Endothelial cell of umbilical vein (primary cell): Measurements from ENCODE around the gene LDHB. TPM values are rescaled to one million over a fixed set of nuclear protein-coding genes. Genes with fewer than 3 reads are reported as not detected.

ENCODE experiments used
- BruUV-seq: library from RNA; stranded (reverse); fragments of 400-500 nt; replicated peaks from 2 replicates; lab custom pipeline; 2021; lab: Mats Ljungman, UMichigan
- CTCF ChIA-PET: fragments of 300-600, 350-600 bp; sonication (Branson Sonifier 250); formaldehyde crosslinking; loops from one replicate; lab custom pipeline; 2021; ENCODE audit warnings: antibody characterized with exemption, inconsistent platforms; lab: Charles Lee
- POLR2A ChIA-PET: fragments of 300-600, 350-600 bp; sonication (Branson Sonifier 250); formaldehyde crosslinking; loops from one replicate; lab custom pipeline; 2021; ENCODE audit warnings: antibody characterized with exemption, inconsistent platforms; lab: Charles Lee
- DNase-seq: peaks from one replicate; pipeline ENCODE4 v3.0.0-alpha.2; 2011; ENCODE audit warnings: low read depth, low spot score
- FAIRE-seq: peaks from 2 replicates; lab custom pipeline; 2011; peaks lifted over from hg19 to GRCh38; lab: Jason Lieb, UNC
- H2AFZ ChIP-seq: 2 replicates; pipeline ENCODE4 v1.6.0; 2012; ENCODE audit warnings: low read depth, low read length, control low read depth, inconsistent platforms
- H3K27ac ChIP-seq: 2 replicates; pipeline ENCODE4 v1.5.1; 2011; ENCODE audit warnings: low read depth, mild to moderate bottlenecking, control low read depth, low read length, moderate library complexity; ENCODE audit not compliant: insufficient read depth
- H3K27me3 ChIP-seq, 2 experiments: 2 replicates each; pipeline versions ENCODE4 v1.6.0 to v1.6.1; 2011; ENCODE audit warnings: low read length in 2 of 2, mixed read lengths in 1 of 2; ENCODE audit not compliant: control insufficient read depth in 2 of 2, insufficient read depth in 2 of 2
- H3K36me3 ChIP-seq, 2 experiments: 2 replicates in 1 of 2; 3 replicates in 1 of 2; pipeline ENCODE4 v1.5.1; 2011; ENCODE audit warnings: low read length in 2 of 2, mild to moderate bottlenecking in 1 of 2, moderate library complexity in 1 of 2; ENCODE audit not compliant: control insufficient read depth in 2 of 2, insufficient read depth in 2 of 2; ENCODE audit errors: extremely low read depth in 1 of 2
- H3K4me1 ChIP-seq: 3 replicates; pipeline ENCODE4 v1.5.1; 2011; ENCODE audit warnings: mild to moderate bottlenecking, low read length; ENCODE audit not compliant: control insufficient read depth, insufficient read depth; ENCODE audit errors: extremely low read depth
- H3K4me2 ChIP-seq: 2 replicates; pipeline ENCODE4 v1.6.1; 2011; ENCODE audit warnings: low read length, control low read depth, mixed read lengths; ENCODE audit not compliant: insufficient read depth
- H3K4me3 ChIP-seq, 3 experiments: fragments of 200-600 bp in 1 of 3; sonication (generic), shearing (Covaris generic) in 1 of 3; replicated peaks in 1 of 3; 2 replicates each; pipeline ENCODE4 v1.5.1; 2011 to 2016; ENCODE audit warnings: control low read depth in 3 of 3, low read length in 3 of 3, mild to moderate bottlenecking in 2 of 3, inconsistent platforms in 1 of 3, low read depth in 1 of 3, moderate library complexity in 1 of 3; ENCODE audit not compliant: insufficient read depth in 1 of 3
- H3K79me2 ChIP-seq: 2 replicates; pipeline ENCODE4 v1.6.0; 2012; ENCODE audit warnings: low read length, inconsistent platforms; ENCODE audit not compliant: control insufficient read depth, insufficient read depth
- H3K9ac ChIP-seq: replicated peaks from 2 replicates; pipeline ENCODE3; 2011; ENCODE audit warnings: low read length, control low read depth; ENCODE audit not compliant: insufficient read depth; ENCODE audit errors: extremely low read depth
- H3K9me1 ChIP-seq: replicated peaks from 3 replicates; pipeline ENCODE4 v1.6.0; 2011; ENCODE audit warnings: mild to moderate bottlenecking, low read length; ENCODE audit not compliant: control insufficient read depth, insufficient read depth; ENCODE audit errors: extremely low read depth
- H3K9me3 ChIP-seq: replicated peaks from 2 replicates; pipeline ENCODE4 v1.5.1; 2012; ENCODE audit warnings: low read length, inconsistent platforms; ENCODE audit not compliant: control insufficient read depth, insufficient read depth
- H4K20me1 ChIP-seq: replicated peaks from 2 replicates; pipeline ENCODE3; 2011; ENCODE audit warnings: mild to moderate bottlenecking, low read length; ENCODE audit not compliant: control insufficient read depth, insufficient read depth; ENCODE audit errors: extremely low read depth
- CTCF ChIP-seq, 2 donors: IDR thresholded peaks; 1 replicate in 1 of 2; 2 replicates in 1 of 2; pipeline ENCODE4 v1.5.1; 2011; ENCODE audit warnings: low read length in 2 of 2, mild to moderate bottlenecking in 2 of 2, moderate library complexity in 2 of 2, control low read depth in 1 of 2, inconsistent platforms in 1 of 2, low read depth in 1 of 2; ENCODE audit not compliant: insufficient read depth in 1 of 2; ENCODE audit errors: extremely low read depth in 1 of 2
- EZH2 ChIP-seq: IDR thresholded peaks from 2 replicates; pipeline ENCODE4 v1.6.1; 2012; ENCODE audit warnings: borderline replicate concordance, low read depth, mild to moderate bottlenecking, moderate library complexity, low read length, inconsistent platforms; ENCODE audit not compliant: severe bottlenecking
- FOS ChIP-seq: IDR thresholded peaks from 2 replicates; pipeline ENCODE4 v1.6.1; 2011; ENCODE audit warnings: mild to moderate bottlenecking, low read length, moderate library complexity, borderline replicate concordance; ENCODE audit not compliant: insufficient read depth
- GATA2 ChIP-seq: IDR thresholded peaks from 2 replicates; pipeline ENCODE4 v1.7.0; 2011; ENCODE audit warnings: low read depth, mild to moderate bottlenecking, moderate library complexity, mixed read lengths, low read length; ENCODE audit not compliant: insufficient read length, insufficient read depth
- JUN ChIP-seq: IDR thresholded peaks from 2 replicates; pipeline ENCODE4 v1.6.1; 2011; ENCODE audit warnings: borderline replicate concordance, low read depth; ENCODE audit not compliant: insufficient read length, insufficient read depth
- MAX ChIP-seq: IDR thresholded peaks from 2 replicates; pipeline ENCODE4 v1.6.1; 2011; ENCODE audit not compliant: insufficient read depth, insufficient read length
- MYC ChIP-seq: IDR thresholded peaks from one replicate; pipeline ENCODE4 v1.6.1; 2011; ENCODE audit warnings: mild to moderate bottlenecking, low read depth, low read length
- POLR2A ChIP-seq: IDR thresholded peaks from 2 replicates; pipeline ENCODE4 v1.6.1; 2012; ENCODE audit warnings: low read depth, mild to moderate bottlenecking, control low read depth, low read length
- POLR2AphosphoS5 ChIP-seq: IDR thresholded peaks from 2 replicates; pipeline ENCODE4 v1.6.1; 2012; ENCODE audit warnings: low read depth, mild to moderate bottlenecking, control low read depth, low read length, moderate library complexity; ENCODE audit not compliant: insufficient read depth
- dilution Hi-C: fragments of 300-500 bp; cut with MboI; formaldehyde crosslinking; loops from one replicate; pipeline ENCODE4 v1.15.0; 2019; ENCODE audit warnings: low sequenced_read_pairs; ENCODE audit not compliant: extremely low pct_ligation_motif_present
- intact Hi-C: fragments of 100-400 bp; cut with micrococcal nuclease; formaldehyde crosslinking; loops from one replicate; pipeline ENCODE4 v1.10.0; 2022
- polyA plus RNA-seq, 4 experiments: library from polyadenylated mRNA; depleted of rRNA in 3 of 4; stranded (reverse) in 3 of 4; unstranded in 1 of 4; fragments of >200 nt; gene quantifications; 2 replicates each; pipeline versions ENCODE4 v1.2.1 to v1.2.3, GENCODE V29; 2011 to 2012; ENCODE audit warnings: missing spikeins in 1 of 4
- total RNA-seq: library from RNA; stranded (reverse); gene quantifications from 2 replicates; pipeline ENCODE4 v1.2.3, GENCODE V29; 2021

Gene LDHB
- total and polyA plus RNA-seq, 2 donors (not counting 3 experiments of a cell fraction or from before 2014, with no cell fraction given) = 437 to 670 TPM

- no TSS peak for BruUV-seq
- Histone ChIP-seq H3K27me3 (peaks cover 16 to 17% of the 10 kb centered on the region in 2 experiments), H3K4me2 (no peak overlapping the region), H2AFZ (no peak overlapping the region), H3K4me1 (peaks cover 4% of the 10 kb centered on the region), H3K27ac (no peak overlapping the region), H3K36me3 (no peaks in the 10 kb centered on the region), H3K9me3 (no peaks in the 10 kb centered on the region), H3K79me2 (no peaks in the 10 kb centered on the region), H3K9ac (no peak overlapping the region), H3K4me3 (no peak overlapping the region), H4K20me1 (no peaks in the 10 kb centered on the region), H3K9me1 (no peaks in the 10 kb centered on the region)
- FAIRE-seq (peak; percentile 4), DNase-seq (peak; percentile 4)
- ChIA-PET POLR2A (no interaction called here), CTCF (interaction anchor here (0.6 to 2.7 kb wide), 6 partner anchors 14 to 430 kb away, joined by 3 to 18 read pairs (median 4); no protein-coding TSS in a partner anchor)
- dilution Hi-C loops (no loop called here), intact Hi-C loops (loop anchor here (5.0 kb wide), 1 partner anchor 382 kb away; no protein-coding TSS in a partner anchor)
- no peak for TF ChIP-seq MYC
- peak; percentile 26 for TF ChIP-seq FOS
- no peak for TF ChIP-seq MAX
- peak; percentile 43 for TF ChIP-seq GATA2
- no peak for TF ChIP-seq POLR2A
- TF ChIP-seq JUN = no peak
These were observed 21.3 kb upstream of the LDHB start for GRCh38 chr12:21678959-21679358.

GRCh38 chr12:21677622-21678277, 20.1 kb upstream of the LDHB start:
- H3K27ac ChIP-seq = no peak overlapping the region
- peaks cover 4% of the 10 kb centered on the region for H3K4me1 ChIP-seq
- no peaks in the 10 kb centered on the region for H3K79me2 ChIP-seq
- H3K9me3 ChIP-seq = no peaks in the 10 kb centered on the region
- ChIA-PET POLR2A (no interaction called here), CTCF (interaction anchor here (1.0 to 1.3 kb wide), 6 partner anchors 9 to 429 kb away, joined by 3 to 6 read pairs (median 4); no protein-coding TSS in a partner anchor)
- no peak overlapping the region for H3K4me3 ChIP-seq
- H3K4me2 ChIP-seq = no peak overlapping the region
- intact Hi-C loops (loop anchor here (5.0 kb wide), 1 partner anchor 380 kb away; no protein-coding TSS in a partner anchor), dilution Hi-C loops (no loop called here)
- peaks cover 9 to 11% of the 10 kb centered on the region in 2 experiments for H3K27me3 ChIP-seq
- no peaks in the 10 kb centered on the region for H3K9me1 ChIP-seq
- no peaks in the 10 kb centered on the region for H3K36me3 ChIP-seq
- H4K20me1 ChIP-seq = no peaks in the 10 kb centered on the region
- DNase-seq (no peak), FAIRE-seq (no peak)
- no peak for TF ChIP-seq GATA2
- TF ChIP-seq CTCF (IDR thresholded peaks at IDR 0.05; ENCODE audit: extremely low read depth in 1 of 2, insufficient read depth in 1 of 2, low read depth in 1 of 2, low read length in 2 of 2) = no peak
- TF ChIP-seq EZH2 = no peak
- no peak for TF ChIP-seq FOS
- TF ChIP-seq MYC = no peak
- no peak for TF ChIP-seq JUN
- TF ChIP-seq POLR2AphosphoS5 = no peak
- no peak for TF ChIP-seq POLR2A
- no peak for TF ChIP-seq MAX
- no peak overlapping the region for H2AFZ ChIP-seq
- BruUV-seq = no TSS peak
- no peak overlapping the region for H3K9ac ChIP-seq
